ENCODE data around the gene SLC27A6.

Gene SLC27A6

GRCh38 chr5:128965638-128966302, 482 bp downstream of the SLC27A6 start (continued):
- TF ChIP-seq POU6F1 (CRISPR knock-in tag; IDR thresholded peaks at IDR 0.05; ENCODE audit: borderline replicate concordance, low read depth) (no peak), ZFP3 (CRISPR knock-in tag; IDR thresholded peaks at IDR 0.05) (no peak), SNAI2 (CRISPR knock-in tag; IDR thresholded peaks at IDR 0.05) (no peak)

DNA sequence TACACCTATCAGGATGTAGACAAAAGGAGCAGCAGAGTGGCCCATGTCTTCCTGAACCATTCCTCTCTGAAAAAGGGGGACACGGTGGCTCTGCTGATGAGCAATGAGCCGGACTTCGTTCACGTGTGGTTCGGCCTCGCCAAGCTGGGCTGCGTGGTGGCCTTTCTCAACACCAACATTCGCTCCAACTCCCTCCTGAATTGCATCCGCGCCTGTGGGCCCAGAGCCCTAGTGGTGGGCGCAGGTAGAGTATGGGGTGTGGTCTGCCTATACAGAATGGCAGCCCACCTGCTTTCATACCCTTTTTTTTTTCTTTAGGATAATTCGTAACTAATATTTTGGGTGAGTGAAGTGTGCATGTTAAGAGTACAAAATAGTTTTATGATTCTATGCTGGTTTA, 1.1 kb downstream of the SLC27A6 start:
- TF ChIP-seq TCF4 (CRISPR knock-in tag; IDR thresholded peaks at IDR 0.05; ENCODE audit: borderline replicate concordance) (no peak), PATZ1 (CRISPR knock-in tag; IDR thresholded peaks at IDR 0.05; ENCODE audit: borderline replicate concordance) (no peak), PPARA (CRISPR knock-in tag; IDR thresholded peaks at IDR 0.05; ENCODE audit: borderline replicate concordance) (no peak), ESRRG (CRISPR knock-in tag; IDR thresholded peaks at IDR 0.05) (no peak)
- no peak for ATAC-seq

DNA sequence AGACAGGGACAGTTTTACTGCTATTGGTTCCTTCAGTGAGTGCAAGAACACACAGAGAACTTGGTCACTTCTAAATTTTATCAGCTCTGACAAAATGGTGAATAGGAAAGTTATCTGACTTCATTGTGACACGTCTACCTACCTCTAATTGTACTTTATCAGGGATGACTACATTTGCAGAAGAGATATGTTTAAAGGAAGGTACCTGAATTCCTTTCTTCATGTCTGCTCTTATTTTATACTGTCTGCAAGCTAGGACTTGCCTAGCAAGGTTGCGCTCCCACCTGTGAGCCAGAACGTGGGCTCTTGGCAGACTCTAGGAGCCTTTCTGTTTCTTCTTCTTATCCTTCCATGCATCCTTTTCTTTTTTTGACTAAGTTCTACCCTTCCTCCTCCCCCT, 1.6 kb downstream of the SLC27A6 start:
- TF ChIP-seq ZNF8 (CRISPR knock-in tag; IDR thresholded peaks at IDR 0.05): no peak
- no peak for TF ChIP-seq ESRRG (CRISPR knock-in tag; IDR thresholded peaks at IDR 0.05)
- TF ChIP-seq ZFP30 (CRISPR knock-in tag; IDR thresholded peaks at IDR 0.05): no peak
- TF ChIP-seq RARB (CRISPR knock-in tag; IDR thresholded peaks at IDR 0.05): no peak
- no peak for TF ChIP-seq CREB5 (CRISPR knock-in tag; IDR thresholded peaks at IDR 0.05; ENCODE audit: low read depth)
- TF ChIP-seq POU6F1 (CRISPR knock-in tag; IDR thresholded peaks at IDR 0.05; ENCODE audit: borderline replicate concordance, low read depth): no peak
- no peak for TF ChIP-seq TCF4 (CRISPR knock-in tag; IDR thresholded peaks at IDR 0.05; ENCODE audit: borderline replicate concordance)
- TF ChIP-seq ISL1 (CRISPR knock-in tag; IDR thresholded peaks at IDR 0.05): no peak
- TF ChIP-seq ZC3H10 (CRISPR knock-in tag; IDR thresholded peaks at IDR 0.05): no peak
- no peak for TF ChIP-seq ARNTL (CRISPR knock-in tag; IDR thresholded peaks at IDR 0.05; ENCODE audit: borderline replicate concordance, low read depth)
- TF ChIP-seq ZFP3 (CRISPR knock-in tag; IDR thresholded peaks at IDR 0.05): no peak
- TF ChIP-seq, protein P1, sequence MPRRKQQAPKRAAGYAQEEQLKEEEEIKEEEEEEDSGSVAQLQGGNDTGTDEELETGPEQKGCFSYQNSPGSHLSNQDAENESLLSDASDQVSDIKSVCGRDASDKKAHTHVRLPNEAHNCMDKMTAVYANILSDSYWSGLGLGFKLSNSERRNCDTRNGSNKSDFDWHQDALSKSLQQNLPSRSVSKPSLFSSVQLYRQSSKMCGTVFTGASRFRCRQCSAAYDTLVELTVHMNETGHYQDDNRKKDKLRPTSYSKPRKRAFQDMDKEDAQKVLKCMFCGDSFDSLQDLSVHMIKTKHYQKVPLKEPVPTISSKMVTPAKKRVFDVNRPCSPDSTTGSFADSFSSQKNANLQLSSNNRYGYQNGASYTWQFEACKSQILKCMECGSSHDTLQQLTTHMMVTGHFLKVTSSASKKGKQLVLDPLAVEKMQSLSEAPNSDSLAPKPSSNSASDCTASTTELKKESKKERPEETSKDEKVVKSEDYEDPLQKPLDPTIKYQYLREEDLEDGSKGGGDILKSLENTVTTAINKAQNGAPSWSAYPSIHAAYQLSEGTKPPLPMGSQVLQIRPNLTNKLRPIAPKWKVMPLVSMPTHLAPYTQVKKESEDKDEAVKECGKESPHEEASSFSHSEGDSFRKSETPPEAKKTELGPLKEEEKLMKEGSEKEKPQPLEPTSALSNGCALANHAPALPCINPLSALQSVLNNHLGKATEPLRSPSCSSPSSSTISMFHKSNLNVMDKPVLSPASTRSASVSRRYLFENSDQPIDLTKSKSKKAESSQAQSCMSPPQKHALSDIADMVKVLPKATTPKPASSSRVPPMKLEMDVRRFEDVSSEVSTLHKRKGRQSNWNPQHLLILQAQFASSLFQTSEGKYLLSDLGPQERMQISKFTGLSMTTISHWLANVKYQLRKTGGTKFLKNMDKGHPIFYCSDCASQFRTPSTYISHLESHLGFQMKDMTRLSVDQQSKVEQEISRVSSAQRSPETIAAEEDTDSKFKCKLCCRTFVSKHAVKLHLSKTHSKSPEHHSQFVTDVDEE (CRISPR knock-in tag; IDR thresholded peaks at IDR 0.05): no peak
- TF ChIP-seq GLIS3 (CRISPR knock-in tag; IDR thresholded peaks at IDR 0.05): no peak

DNA sequence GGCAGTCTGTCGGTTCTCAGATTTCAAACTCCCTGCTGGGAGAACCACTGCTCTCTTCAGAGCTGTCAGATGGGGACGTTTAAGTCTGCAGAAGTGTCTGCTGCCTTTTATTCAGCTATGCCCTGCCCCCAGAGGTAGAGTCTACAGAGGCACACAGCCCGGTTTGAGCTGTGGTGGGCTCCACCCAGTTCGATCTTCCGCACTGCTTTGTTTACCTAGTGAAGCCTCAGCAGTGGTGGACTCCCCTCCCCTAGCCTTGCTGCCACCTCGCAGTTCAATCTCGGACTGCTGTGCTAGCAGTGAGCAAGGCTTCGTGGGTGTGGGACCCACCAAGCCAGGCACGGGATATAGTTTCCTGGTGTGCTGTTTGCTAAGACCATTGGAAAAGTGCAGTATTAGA, 8.0 kb downstream of the SLC27A6 start:
- no peak for TF ChIP-seq PPARA (CRISPR knock-in tag; IDR thresholded peaks at IDR 0.05; ENCODE audit: borderline replicate concordance)
- no peak for TF ChIP-seq BACH2 (CRISPR knock-in tag; IDR thresholded peaks at IDR 0.05; ENCODE audit: borderline replicate concordance)
- no peak for ATAC-seq

More for the DNA sequence above, 1.6 kb downstream of the SLC27A6 start:
- ATAC-seq: no peak

Measured in SK-N-SH treated with all-trans-retinoic acid at 6 μM for 48 hours (cell line).